NT2/D1 (cell line): ENCODE data around the gene NHSL1.

ENCODE experiments used
- SUZ12 ChIP-seq: IDR thresholded peaks from 2 replicates; pipeline ENCODE4 v1.6.1; 2011; ENCODE audit not compliant: insufficient read length, insufficient read depth; ENCODE audit errors: extremely low read depth
- YY1 ChIP-seq: IDR thresholded peaks from 2 replicates; pipeline ENCODE4 v1.6.1; 2011; ENCODE audit not compliant: insufficient read length, insufficient read depth
- ZNF274 ChIP-seq: IDR thresholded peaks from 2 replicates; pipeline ENCODE4 v1.6.1; 2011; ENCODE audit warnings: mild to moderate bottlenecking, low read depth, low read length

DNA sequence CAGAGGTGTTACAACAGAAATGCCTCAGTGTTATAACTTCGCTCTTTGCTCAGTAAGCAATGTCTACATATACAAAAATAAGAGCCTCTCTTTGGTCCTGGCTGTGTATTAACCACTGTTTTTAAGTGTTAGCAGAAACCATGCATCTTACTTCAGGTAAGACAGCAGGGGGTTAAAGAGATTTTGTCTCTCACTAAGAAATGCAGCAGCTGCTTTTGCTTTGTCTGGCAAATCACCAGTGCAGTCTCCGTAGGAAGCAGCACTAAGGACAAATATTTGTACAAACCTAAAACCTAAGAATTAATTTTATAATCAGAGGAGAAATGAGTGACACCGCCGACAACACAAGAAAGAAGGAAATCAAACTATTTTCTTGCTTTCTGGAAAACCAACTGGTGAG, 120.8 kb downstream of the NHSL1 start:
- TF ChIP-seq ZNF274 (no peak), YY1 (no peak), SUZ12 (no peak)
